ENCODE results near the gene TMTC1. TPM values are rescaled to one million over a fixed set of nuclear protein-coding genes. Genes with fewer than 3 reads are reported as not detected.

TMTC1 gene
- total RNA-seq, 1 experiment from 2014 or later, result 6.1 TPM

DNA sequence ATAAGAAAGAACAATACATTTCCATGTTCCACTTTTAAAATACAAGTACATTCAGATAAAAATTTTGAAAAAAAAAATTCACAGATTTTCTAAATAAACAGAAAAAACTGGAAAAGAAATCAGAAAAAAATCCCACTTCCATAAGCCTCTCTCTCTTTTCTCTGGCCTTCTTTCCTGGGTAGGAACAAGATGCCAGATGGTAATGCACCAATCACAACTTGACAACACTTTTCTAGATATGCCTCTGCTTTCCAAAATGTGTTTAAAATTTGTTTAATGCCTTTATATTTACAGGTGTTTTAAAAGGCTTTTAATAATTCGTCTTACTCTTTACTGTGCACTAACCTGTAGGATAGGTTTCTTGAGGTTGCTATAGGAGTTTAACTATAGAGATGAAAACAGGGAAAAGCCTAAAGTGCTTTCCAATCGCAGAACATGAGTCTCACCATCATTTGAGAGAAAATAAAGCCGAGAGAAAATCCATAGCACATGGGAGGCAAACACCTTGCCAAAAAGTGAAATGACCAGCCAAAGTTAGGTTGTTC is 74.2 kb downstream of the TMTC1 start:
- Histone ChIP-seq H3K36me3 (ENCODE audit: insufficient read depth, low read length, poor library complexity, severe bottlenecking) (no peaks in the 10 kb centered on the region), H3K27me3 (replicated peaks; ENCODE audit: insufficient read depth, low read depth, low read length, poor library complexity) (peaks cover 18% of the 10 kb centered on the region), H3K4me1 (ENCODE audit: insufficient read depth, low read length, poor library complexity, severe bottlenecking) (peaks cover 14% of the 10 kb centered on the region), H3K27ac (ENCODE audit: low read depth, low read length, poor library complexity, severe bottlenecking) (no peak overlapping the region), H3K9me3 (ENCODE audit: low read depth, low read length, poor library complexity, severe bottlenecking) (no peaks in the 10 kb centered on the region), H3K4me3 (ENCODE audit: low read depth, low read length, poor library complexity, severe bottlenecking) (no peak overlapping the region)
- BruUV-seq (replicated peaks), result no TSS peak
- intact Hi-C loops (cut with micrococcal nuclease; ENCODE audit: unreplicated experiment), result no loop called here
- ChIA-PET POLR2A (ENCODE audit: low non-redundant PET) (no interaction called here), CTCF (no interaction called here)
- no peak for DNase-seq (ENCODE audit: low spot score)
- no peak for TF ChIP-seq EZH2 (IDR thresholded peaks at IDR 0.05; ENCODE audit: borderline replicate concordance, low read depth, low read length, poor library complexity, severe bottlenecking)
- TF ChIP-seq, protein P1, sequence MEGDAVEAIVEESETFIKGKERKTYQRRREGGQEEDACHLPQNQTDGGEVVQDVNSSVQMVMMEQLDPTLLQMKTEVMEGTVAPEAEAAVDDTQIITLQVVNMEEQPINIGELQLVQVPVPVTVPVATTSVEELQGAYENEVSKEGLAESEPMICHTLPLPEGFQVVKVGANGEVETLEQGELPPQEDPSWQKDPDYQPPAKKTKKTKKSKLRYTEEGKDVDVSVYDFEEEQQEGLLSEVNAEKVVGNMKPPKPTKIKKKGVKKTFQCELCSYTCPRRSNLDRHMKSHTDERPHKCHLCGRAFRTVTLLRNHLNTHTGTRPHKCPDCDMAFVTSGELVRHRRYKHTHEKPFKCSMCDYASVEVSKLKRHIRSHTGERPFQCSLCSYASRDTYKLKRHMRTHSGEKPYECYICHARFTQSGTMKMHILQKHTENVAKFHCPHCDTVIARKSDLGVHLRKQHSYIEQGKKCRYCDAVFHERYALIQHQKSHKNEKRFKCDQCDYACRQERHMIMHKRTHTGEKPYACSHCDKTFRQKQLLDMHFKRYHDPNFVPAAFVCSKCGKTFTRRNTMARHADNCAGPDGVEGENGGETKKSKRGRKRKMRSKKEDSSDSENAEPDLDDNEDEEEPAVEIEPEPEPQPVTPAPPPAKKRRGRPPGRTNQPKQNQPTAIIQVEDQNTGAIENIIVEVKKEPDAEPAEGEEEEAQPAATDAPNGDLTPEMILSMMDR (conservative IDR thresholded peaks at IDR 0.05; ENCODE audit: low read depth, low read length), result no peak

DNA sequence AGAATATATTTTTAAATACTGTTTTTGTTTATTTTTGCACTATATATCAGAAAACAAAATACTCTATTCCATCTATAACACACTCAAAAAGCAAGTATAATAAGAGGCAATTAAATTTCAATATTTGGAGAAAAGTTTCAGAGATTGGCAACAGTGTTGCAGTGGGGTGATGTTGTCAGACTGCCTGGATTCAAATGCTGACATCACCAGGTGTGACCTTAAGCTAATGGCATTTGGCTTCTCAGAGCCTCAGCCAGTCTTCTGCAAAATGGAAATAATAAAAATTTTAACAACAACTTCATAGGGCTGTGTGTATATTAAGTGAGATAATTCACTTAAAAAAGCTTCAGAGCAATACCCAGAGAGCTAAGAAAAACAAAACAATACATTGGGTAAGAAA is 74.7 kb downstream of the TMTC1 start:
- no peaks in the 10 kb centered on the region for H3K36me3 ChIP-seq (ENCODE audit: insufficient read depth, low read length, poor library complexity, severe bottlenecking)
- no peak overlapping the region for H3K27ac ChIP-seq (ENCODE audit: low read depth, low read length, poor library complexity, severe bottlenecking)
- TF ChIP-seq, protein P1 (conservative IDR thresholded peaks at IDR 0.05; ENCODE audit: low read depth, low read length), result no peak
- TF ChIP-seq EZH2 (IDR thresholded peaks at IDR 0.05; ENCODE audit: borderline replicate concordance, low read depth, low read length, poor library complexity, severe bottlenecking), result no peak
- no TSS peak for BruUV-seq (replicated peaks)
- H3K27me3 ChIP-seq (replicated peaks; ENCODE audit: insufficient read depth, low read depth, low read length, poor library complexity), result peaks cover 18% of the 10 kb centered on the region
- no peak overlapping the region for H3K4me3 ChIP-seq (ENCODE audit: low read depth, low read length, poor library complexity, severe bottlenecking)
- intact Hi-C loops (cut with micrococcal nuclease; ENCODE audit: unreplicated experiment), result no loop called here
- H3K4me1 ChIP-seq (ENCODE audit: insufficient read depth, low read length, poor library complexity, severe bottlenecking), result peaks cover 14% of the 10 kb centered on the region
- ChIA-PET CTCF (no interaction called here), POLR2A (ENCODE audit: low non-redundant PET) (no interaction called here)
- no peak for DNase-seq (ENCODE audit: low spot score)
- no peaks in the 10 kb centered on the region for H3K9me3 ChIP-seq (ENCODE audit: low read depth, low read length, poor library complexity, severe bottlenecking)

DNA sequence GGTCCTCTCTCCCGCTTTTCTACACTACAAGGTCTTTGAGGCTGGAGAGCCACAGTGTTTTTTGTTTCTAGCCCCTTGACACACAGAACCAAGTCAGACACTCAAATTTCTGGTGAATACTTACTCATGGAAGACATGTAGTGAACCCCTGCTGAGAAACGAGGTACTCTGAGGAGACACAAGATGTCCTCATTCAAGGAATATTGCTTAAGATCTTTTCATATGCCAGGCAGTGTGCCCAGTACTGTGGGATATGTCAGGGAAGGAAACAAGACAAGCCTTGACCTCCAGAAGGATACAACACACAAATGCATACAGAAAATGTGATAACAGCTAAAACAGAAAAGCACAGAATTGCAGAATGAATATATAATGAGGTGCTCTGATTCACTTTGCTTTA is 75.9 kb downstream of the TMTC1 start:
- intact Hi-C loops (cut with micrococcal nuclease; ENCODE audit: unreplicated experiment), result no loop called here
- H3K4me3 ChIP-seq (ENCODE audit: low read depth, low read length, poor library complexity, severe bottlenecking), result no peak overlapping the region
- ChIA-PET CTCF (no interaction called here), POLR2A (ENCODE audit: low non-redundant PET) (no interaction called here)
- no peak for DNase-seq (ENCODE audit: low spot score)
- TF ChIP-seq EZH2 (IDR thresholded peaks at IDR 0.05; ENCODE audit: borderline replicate concordance, low read depth, low read length, poor library complexity, severe bottlenecking), result no peak
- TF ChIP-seq, protein P1 (conservative IDR thresholded peaks at IDR 0.05; ENCODE audit: low read depth, low read length), result no peak
- H3K36me3 ChIP-seq (ENCODE audit: insufficient read depth, low read length, poor library complexity, severe bottlenecking), result no peaks in the 10 kb centered on the region
- H3K4me1 ChIP-seq (ENCODE audit: insufficient read depth, low read length, poor library complexity, severe bottlenecking), result peaks cover 14% of the 10 kb centered on the region
- H3K27ac ChIP-seq (ENCODE audit: low read depth, low read length, poor library complexity, severe bottlenecking), result no peak overlapping the region
- H3K9me3 ChIP-seq (ENCODE audit: low read depth, low read length, poor library complexity, severe bottlenecking), result no peaks in the 10 kb centered on the region
- peaks cover 18% of the 10 kb centered on the region for H3K27me3 ChIP-seq (replicated peaks; ENCODE audit: insufficient read depth, low read depth, low read length, poor library complexity)
- BruUV-seq (replicated peaks), result no TSS peak
